HG03025 (cell line): Measurements from ENCODE around the gene PPP1CA.
A peak's percentile ranks its signal among the peaks of the same experiment; 100 is the strongest.

ENCODE experiments used
- ATAC-seq: cut with Tn5 transposase; IDR thresholded peaks from one replicate; pipeline ENCODE4 v1.9.1; 2021; ENCODE audit warnings: mild to moderate bottlenecking, moderate library complexity; ENCODE audit not compliant: unreplicated experiment, low FRiP score

PPP1CA gene

GRCh38 chr11:67355023-67355793, 46.5 kb downstream of the PPP1CA start:
- no peak for ATAC-seq

GRCh38 chr11:67354075-67355022, 47.3 kb downstream of the PPP1CA start:
- ATAC-seq, result no peak

DNA sequence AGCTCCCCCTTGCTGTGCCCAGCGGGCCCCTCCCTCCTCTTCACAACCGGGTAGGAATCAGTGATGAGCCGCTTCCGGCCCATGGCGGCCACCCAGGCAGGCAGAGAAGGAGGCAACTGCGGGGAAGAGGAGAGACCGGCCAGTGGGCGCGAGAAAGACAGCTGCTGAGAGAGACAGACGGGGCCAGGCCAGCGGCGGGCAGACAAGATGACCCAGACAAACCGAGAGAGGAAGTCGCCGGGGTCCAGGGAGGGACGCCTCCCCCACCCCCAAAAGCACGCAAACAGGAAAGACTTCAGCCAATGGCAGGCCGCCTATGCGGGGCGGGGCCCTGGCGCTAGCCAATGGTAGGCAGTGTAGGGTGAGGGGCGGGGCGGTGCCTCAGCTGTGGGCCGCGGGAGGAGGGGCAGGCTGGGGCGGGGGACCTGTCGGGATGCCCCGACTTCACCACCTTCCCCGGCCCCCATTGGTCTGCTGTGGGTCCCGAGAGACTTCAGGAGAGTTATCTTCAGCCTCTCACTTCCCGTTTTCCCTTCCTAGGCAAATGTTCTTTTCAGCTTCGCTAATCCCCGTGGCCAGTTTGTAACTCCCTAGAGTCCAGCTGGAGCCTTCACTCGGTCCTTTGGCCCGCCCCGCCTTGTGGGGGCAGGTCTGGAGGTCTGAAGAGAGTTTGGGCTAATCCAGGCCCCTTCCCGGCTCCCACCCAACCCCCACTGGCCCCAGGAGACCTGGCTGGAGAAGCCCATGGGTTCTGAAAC, 48.2 kb downstream of the PPP1CA start, which contains the start of gene POLD4:
Gene POLD4 (minus strand): TSS at position 230 of the 758 bp plus-strand sequence. CDS start 147 bp downstream, at position 83.
- peak; percentile 64 for ATAC-seq

DNA sequence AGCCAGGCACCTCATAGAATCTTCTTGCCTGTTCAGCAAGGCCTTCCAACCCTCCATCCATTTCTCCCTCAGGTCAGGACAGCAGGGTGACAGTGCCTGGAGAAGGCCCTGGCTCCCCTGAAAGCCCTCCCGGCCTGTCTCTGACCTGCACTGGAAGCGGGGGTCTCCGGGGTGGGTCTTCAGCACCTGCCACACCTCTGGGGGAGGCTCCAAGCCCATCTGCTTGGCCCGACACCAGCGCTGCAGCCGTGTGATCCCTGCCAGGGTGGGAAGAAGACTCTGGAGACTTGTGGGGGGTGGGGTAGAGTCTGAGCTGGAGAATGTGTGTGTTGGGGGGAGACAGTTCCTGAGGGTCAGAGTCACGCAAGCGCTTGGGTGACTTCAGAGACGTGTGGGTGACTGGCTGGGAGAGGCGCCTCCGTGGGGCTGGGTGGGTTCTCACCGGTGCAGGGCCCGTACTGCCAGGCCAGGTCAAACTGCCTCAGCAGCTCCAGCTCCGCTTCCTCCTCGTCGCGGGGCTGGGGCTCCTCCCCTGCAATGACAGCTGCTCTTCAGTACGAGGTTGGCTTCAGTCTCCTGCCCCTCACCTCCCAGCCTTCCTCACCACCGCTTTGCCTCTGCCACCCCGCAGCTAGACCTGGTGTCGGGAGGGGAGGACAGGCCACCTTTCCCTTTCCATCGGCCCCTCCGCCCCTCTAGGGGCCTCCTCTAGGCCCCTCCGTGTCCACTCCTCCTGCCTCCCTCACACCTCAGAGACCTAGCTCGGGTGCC, 48.9 kb downstream of the PPP1CA start:
- peak; percentile 16 for ATAC-seq

DNA sequence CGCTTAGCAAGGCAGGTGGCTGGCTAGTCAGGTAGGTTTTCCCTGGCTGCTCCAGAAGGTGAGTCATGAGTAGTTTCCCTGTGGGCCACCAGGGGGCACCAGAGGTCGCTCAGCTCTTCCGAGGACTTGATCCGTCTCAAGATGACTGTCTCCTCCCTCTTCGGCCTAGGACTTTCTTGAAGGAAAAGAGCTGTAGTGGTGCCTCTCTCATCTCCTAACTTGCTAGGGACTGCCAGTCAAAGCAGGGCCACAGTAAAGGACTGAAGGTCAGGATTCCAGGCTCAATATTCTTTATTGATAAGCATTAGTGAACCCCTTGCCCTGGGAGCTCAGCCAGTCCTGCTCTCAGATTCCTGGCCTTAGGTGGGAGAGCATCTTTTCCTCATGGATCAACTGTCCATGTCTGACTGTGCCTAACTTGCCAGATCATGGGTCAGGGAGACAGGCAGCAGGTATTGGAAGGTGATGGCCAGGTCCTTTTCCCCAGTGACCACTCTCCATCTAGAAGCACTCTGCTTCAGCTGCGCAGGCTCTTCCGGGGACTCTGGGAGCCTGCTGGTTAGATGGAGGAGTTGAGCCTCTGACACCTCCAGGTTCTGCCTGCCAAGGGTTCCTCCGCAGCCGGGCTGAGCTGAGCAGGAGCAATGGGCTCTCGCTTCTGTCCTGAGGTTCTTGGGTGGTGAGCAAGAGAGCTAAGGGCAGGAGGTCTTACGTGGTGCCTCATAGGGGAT, 50.2 kb downstream of the PPP1CA start:
- no peak for ATAC-seq

DNA sequence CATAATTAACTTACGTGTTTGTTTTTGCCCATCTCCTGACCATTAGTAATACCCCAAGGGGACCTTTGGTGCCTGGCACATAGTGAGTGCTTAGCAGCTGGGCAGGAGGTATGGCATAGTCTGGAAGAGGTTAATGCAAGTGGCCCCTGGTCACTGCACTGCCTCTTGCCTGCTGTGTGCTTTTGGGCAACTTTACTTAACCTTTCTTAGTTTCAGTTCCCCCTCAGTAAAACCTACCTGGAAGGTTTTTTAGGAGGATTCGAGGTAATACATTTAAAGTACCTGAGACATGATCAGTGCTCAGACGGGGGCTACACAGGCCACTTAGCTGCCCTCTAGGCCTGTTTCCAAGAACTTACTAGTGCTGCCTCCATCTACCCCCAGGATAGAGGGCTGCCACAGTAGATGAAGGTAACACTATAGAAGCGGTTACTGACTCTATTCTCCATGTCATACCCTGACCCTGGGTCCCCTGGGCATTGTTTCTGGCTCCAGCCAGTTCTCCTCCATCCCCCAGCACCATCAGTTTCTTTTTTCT, 51.7 kb downstream of the PPP1CA start:
- no peak for ATAC-seq

GRCh38 chr11:67349457-67349856, 52.2 kb downstream of the PPP1CA start:
- no peak for ATAC-seq

DNA sequence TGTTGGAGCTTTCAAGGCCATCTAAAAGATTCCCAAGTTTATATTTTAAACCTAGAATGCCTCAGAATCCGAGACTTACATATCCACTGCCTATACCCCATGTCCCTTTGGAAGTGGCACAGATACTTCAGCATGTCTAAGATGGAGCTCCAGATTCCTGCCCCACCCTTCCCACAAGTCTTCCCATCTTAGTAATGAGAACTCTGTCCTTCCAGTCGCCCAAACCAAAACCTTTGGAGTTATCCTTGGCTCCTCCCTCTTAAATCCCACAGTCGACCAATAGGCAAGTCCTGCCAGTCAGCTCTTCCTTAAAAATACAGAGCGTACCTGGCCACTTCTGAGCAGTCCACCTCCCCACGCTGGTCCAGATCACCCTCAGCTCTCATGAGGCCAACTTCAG, 52.6 kb downstream of the PPP1CA start:
- ATAC-seq, result no peak
